Activated gamma-delta T cell (primary cell): ENCODE data around the gene SLC39A13.
A peak's percentile ranks its signal among the peaks of the same experiment; 100 is the strongest.

Experiments
- DNase-seq: peaks from one replicate; lab custom pipeline; 2025; lab: John Stamatoyannopoulos, UW
- total RNA-seq, 2 donors: gene quantifications; one replicate each; lab custom pipeline; 2026; lab: John Stamatoyannopoulos, UW

The SLC39A13 gene
- 53.8 to 55.3 reads per million in 2 donors for total RNA-seq

GRCh38 chr11:47407746-47408590, at the start of gene SLC39A13:
Gene SLC39A13 (plus strand): TSS chr11:47408590. CDS start chr11:47410095, 1,505 bp downstream.
- DNase-seq: peak; percentile 89

- no peak for DNase-seq
These were observed 49.7 kb upstream of the SLC39A13 start for GRCh38 chr11:47358731-47359051.

GRCh38 chr11:47359162-47359561, 49.2 kb upstream of the SLC39A13 start:
- DNase-seq: no peak

GRCh38 chr11:47359586-47359985, 48.8 kb upstream of the SLC39A13 start:
- no peak for DNase-seq

- DNase-seq: no peak
These were observed 48.0 kb upstream of the SLC39A13 start for GRCh38 chr11:47360341-47360740.

GRCh38 chr11:47361419-47361818, 47.0 kb upstream of the SLC39A13 start:
- DNase-seq: no peak

- DNase-seq: no peak
These were observed 42.3 kb upstream of the SLC39A13 start for GRCh38 chr11:47366020-47366490.

GRCh38 chr11:47369676-47370075, 38.7 kb upstream of the SLC39A13 start:
- no peak for DNase-seq

- no peak for DNase-seq
These were observed 36.0 kb upstream of the SLC39A13 start for GRCh38 chr11:47372422-47372821.

GRCh38 chr11:47373876-47374719, 34.3 kb upstream of the SLC39A13 start:
- DNase-seq: peak; percentile 68

- no peak for DNase-seq
These were observed 33.7 kb upstream of the SLC39A13 start for GRCh38 chr11:47374720-47375019.

GRCh38 chr11:47375020-47375419, 33.4 kb upstream of the SLC39A13 start:
- no peak for DNase-seq

- DNase-seq: no peak
These were observed 32.8 kb upstream of the SLC39A13 start for GRCh38 chr11:47375546-47376085.

GRCh38 chr11:47376107-47376524, 32.3 kb upstream of the SLC39A13 start:
- no peak for DNase-seq

GRCh38 chr11:47376525-47377371, 31.6 kb upstream of the SLC39A13 start:
- DNase-seq: no peak

- no peak for DNase-seq
These were observed 30.8 kb upstream of the SLC39A13 start for GRCh38 chr11:47377571-47378009.

- no peak for DNase-seq
These were observed 30.2 kb upstream of the SLC39A13 start, which contains the start of gene SPI1 for GRCh38 chr11:47378010-47378835. Gene SPI1 (minus strand): TSS chr11:47378547. CDS start chr11:47378353, 194 bp downstream.

GRCh38 chr11:47378836-47379170, 29.6 kb upstream of the SLC39A13 start:
- DNase-seq: no peak

- no peak for DNase-seq
These were observed 29.1 kb upstream of the SLC39A13 start for GRCh38 chr11:47379317-47379716.

- DNase-seq: no peak
These were observed 28.3 kb upstream of the SLC39A13 start for GRCh38 chr11:47380078-47380477.

GRCh38 chr11:47383071-47383470, 25.3 kb upstream of the SLC39A13 start:
- DNase-seq: no peak
